Uterus (tissue), 2 donors: ENCODE measurements around the gene GLOD4.

ENCODE experiments used
- POLR2A ChIP-seq, 2 donors: fragments of 450-650 bp; IDR thresholded peaks; one replicate each; pipeline ENCODE4 v1.6.1; 2016; ENCODE audit warnings: antibody characterized with exemption in 2 of 2, mild to moderate bottlenecking in 1 of 2, moderate library complexity in 1 of 2
- TF ChIP-seq, protein P1 (sequence below), 4 experiments: fragments of 200-600 bp in 2 of 4; fragments of 450-650 bp in 2 of 4; sonication (generic) in 2 of 4; IDR thresholded peaks; one replicate each; pipeline ENCODE4 v1.5.1; 2016 to 2019; ENCODE audit warnings: antibody characterized with exemption in 4 of 4, mild to moderate bottlenecking in 2 of 4, moderate library complexity in 1 of 4

- TF ChIP-seq, protein P1, sequence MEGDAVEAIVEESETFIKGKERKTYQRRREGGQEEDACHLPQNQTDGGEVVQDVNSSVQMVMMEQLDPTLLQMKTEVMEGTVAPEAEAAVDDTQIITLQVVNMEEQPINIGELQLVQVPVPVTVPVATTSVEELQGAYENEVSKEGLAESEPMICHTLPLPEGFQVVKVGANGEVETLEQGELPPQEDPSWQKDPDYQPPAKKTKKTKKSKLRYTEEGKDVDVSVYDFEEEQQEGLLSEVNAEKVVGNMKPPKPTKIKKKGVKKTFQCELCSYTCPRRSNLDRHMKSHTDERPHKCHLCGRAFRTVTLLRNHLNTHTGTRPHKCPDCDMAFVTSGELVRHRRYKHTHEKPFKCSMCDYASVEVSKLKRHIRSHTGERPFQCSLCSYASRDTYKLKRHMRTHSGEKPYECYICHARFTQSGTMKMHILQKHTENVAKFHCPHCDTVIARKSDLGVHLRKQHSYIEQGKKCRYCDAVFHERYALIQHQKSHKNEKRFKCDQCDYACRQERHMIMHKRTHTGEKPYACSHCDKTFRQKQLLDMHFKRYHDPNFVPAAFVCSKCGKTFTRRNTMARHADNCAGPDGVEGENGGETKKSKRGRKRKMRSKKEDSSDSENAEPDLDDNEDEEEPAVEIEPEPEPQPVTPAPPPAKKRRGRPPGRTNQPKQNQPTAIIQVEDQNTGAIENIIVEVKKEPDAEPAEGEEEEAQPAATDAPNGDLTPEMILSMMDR (IDR thresholded peaks at IDR 0.05), result no peak
- no peak for TF ChIP-seq POLR2A (IDR thresholded peaks at IDR 0.05)
These were observed 39.8 kb downstream of the GLOD4 start for GRCh38 chr17:742147-742793.
